ENCODE results near the gene L1CAM.

Gene L1CAM

DNA sequence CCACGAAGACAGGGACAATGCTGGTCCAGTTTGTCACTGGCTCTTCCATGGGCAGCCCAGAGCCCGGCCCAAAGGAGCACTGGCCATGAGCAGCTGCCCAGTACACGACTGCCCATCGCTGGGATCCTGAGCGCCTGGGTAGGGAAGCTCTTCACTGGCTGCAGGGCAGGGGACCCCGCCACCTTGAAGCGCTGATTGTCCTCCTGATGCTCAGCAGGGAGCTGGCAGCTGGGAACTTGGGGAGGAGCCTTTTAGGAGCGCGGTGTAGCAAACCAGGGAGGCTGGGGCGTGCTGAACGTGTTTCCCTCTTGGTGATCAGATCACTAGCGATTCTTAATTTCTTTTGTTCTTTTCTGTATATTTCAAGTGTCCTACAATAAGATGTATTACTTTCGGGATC, 1.8 kb downstream of the L1CAM start:
- no peak overlapping the region for H3K27ac ChIP-seq
- TF ChIP-seq CTCF (conservative IDR thresholded peaks at IDR 0.05), result no peak

DNA sequence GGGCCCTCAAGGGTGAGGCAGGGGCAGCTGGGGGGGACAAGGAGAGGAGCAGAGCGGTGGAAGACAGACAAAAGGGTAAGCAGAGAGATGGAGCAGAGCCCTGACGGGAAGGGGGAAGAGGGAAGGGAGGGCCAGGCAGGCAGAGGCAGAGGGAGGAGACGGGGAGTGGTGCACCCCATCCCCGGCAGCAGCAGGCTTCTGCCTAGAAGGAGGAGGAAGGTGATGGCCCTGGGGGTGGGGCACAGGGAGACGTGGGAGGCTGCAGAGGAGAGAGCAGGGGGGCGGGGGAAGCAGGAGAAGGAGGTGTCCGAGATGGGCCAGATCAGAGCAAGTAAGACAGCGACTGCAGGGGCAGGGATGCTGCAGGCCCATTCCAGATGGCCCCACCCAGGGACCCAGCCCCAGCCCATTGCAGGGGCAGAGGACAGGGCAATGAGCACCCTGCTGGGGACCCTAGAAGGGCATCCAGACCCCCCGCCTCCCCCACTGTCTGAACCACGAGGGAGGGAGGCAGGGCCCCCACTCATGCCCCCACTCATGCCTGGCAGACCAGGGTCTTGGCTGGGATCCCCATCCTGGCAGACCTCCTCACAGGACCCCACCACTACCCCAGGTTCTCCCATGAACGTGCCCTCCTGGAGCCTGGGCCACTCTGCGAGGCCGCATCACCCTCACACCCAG, 2.7 kb downstream of the L1CAM start:
- no peak for TF ChIP-seq CTCF (conservative IDR thresholded peaks at IDR 0.05)
- H3K27ac ChIP-seq, result no peak overlapping the region

DNA sequence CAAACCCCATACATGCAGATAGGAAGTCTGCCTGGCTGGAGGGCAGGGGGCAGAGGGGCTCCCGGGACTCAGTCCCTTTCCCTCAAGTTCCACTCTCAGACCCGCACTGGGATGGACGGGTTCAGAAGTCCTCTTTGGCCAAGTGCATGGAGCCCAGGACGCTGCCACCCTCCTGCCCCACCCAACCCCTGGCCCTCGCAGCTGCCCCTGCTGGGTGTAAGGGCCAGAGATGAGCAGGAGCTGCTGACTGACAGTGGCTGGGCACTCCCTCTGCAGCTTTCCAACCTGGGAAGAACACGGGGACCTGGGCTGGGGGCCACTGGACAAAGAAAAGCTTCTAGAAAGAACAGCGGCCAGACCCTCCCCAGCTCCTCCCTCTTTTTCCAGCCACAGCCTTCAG, 3.4 kb downstream of the L1CAM start:
- no peak for TF ChIP-seq CTCF (conservative IDR thresholded peaks at IDR 0.05)
- H3K27ac ChIP-seq, result no peak overlapping the region

DNA sequence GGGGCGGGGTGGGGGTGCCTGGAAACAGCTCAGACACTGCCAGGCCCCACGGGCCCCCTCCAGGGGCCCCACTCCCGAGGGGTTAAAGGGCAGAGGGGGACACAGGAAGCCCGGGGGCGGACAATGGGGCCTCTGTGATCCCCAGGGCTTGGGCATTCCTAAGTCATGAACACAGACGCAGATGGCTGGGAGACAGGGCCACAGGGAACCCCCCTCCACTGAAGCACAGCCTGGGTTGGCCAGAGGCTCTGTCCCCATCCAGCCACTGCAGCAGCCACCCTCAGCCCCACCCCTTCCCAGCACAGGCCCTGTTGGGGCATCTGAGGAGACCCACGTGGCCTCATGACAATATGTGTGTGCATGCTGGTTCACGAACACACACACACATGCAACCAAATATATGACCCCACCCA, 3.9 kb downstream of the L1CAM start:
- H3K27ac ChIP-seq, result no peak overlapping the region
- no peak for TF ChIP-seq CTCF (conservative IDR thresholded peaks at IDR 0.05)

DNA sequence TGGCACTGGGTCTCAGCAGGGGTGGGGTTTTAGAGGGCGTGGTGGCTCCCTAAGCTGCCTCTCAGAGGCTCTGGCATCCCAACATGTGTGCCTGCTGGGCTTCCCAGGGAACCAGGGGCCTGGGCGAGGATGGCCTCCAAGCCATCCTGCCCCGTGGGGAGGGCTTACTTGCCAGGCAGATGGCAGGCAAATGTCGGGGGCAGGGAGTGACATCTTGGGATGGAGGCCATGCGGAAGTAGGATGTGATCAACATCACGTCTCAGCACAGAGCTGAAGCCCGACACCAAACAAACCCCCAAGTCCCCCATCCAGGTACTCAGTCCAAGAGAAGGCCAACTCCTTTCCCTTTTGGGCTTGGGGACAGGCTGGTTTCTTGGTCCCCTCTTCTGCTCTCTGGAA, 4.7 kb downstream of the L1CAM start:
- TF ChIP-seq CTCF (conservative IDR thresholded peaks at IDR 0.05), result no peak
- H3K27ac ChIP-seq, result no peak overlapping the region

- no peak overlapping the region for H3K27ac ChIP-seq
- TF ChIP-seq CTCF (conservative IDR thresholded peaks at IDR 0.05), result no peak
These were observed 5.5 kb downstream of the L1CAM start for GRCh38 chrX:153880440-153880815.

DNA sequence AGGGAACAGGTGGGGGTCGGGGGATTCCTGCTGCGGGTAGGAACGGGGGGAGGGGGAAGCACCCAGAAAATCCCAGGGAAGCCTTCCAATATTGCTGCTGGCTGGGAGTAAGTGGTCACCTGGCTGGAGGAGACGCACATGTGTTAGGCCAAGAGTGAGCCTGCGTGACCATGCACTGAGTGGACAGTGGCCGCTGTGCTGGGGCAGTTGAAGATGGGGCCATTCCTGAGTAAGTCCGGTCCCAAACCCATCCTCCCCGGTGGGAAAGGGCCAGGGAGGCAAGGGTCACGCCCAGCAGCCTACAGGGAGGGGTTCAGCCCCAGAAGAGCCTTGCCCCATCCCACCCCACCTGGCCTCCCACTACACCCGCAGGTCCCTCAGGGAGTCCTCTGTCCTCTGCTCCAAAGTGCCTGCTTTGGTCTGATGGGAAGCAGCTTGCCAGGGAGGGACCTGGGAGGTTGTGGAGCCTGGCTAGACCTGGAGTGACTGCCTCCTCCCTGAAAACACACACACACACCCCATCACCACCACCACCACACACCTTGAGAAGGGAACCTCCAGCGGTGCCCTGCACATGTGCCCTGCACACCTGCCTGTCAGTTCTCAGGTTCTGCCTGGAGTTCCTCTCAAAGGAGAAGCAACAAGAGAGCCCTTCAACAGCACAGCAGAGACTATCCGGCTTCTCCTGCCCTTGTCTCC, 6.1 kb downstream of the L1CAM start:
- H3K27ac ChIP-seq, result no peak overlapping the region
- TF ChIP-seq CTCF (conservative IDR thresholded peaks at IDR 0.05), result no peak
